ENCODE data around the gene STXBP4.

STXBP4 gene

GRCh38 chr17:55168958-55169687, 200.6 kb downstream of the STXBP4 start:
- DNase-seq (ENCODE audit: low read depth in 3 of 3): no peak

- DNase-seq (ENCODE audit: low read depth in 3 of 3): no peak
Measured at GRCh38 chr17:55171634-55172328, 203.2 kb downstream of the STXBP4 start.

GRCh38 chr17:55172612-55173011, 204.0 kb downstream of the STXBP4 start:
- DNase-seq (ENCODE audit: low read depth in 3 of 3): no peak

GRCh38 chr17:55174133-55174532, 205.6 kb downstream of the STXBP4 start:
- DNase-seq (ENCODE audit: low read depth in 3 of 3): no peak

GRCh38 chr17:55175788-55176427, 207.3 kb downstream of the STXBP4 start:
- DNase-seq (ENCODE audit: low read depth in 3 of 3): no peak

- DNase-seq (ENCODE audit: low read depth in 3 of 3): no peak
Measured at GRCh38 chr17:55177159-55177854, 208.7 kb downstream of the STXBP4 start.

GRCh38 chr17:55177855-55178217, 209.3 kb downstream of the STXBP4 start:
- no peak for DNase-seq (ENCODE audit: low read depth in 3 of 3)

- no peak for DNase-seq (ENCODE audit: low read depth in 3 of 3)
Measured at GRCh38 chr17:55186937-55187770, 218.6 kb downstream of the STXBP4 start.

GRCh38 chr17:55190748-55191147, 222.2 kb downstream of the STXBP4 start:
- no peak for DNase-seq (ENCODE audit: low read depth in 3 of 3)

- no peak for DNase-seq (ENCODE audit: low read depth in 3 of 3)
Measured at GRCh38 chr17:55198690-55199370, 230.3 kb downstream of the STXBP4 start.

GRCh38 chr17:55200904-55201303, 232.3 kb downstream of the STXBP4 start:
- DNase-seq (ENCODE audit: low read depth in 3 of 3): no peak

GRCh38 chr17:55201308-55201932, 232.9 kb downstream of the STXBP4 start:
- no peak for DNase-seq (ENCODE audit: low read depth in 3 of 3)

- DNase-seq (ENCODE audit: low read depth in 3 of 3): no peak
Measured at GRCh38 chr17:55202896-55203295, 234.3 kb downstream of the STXBP4 start.

GRCh38 chr17:55208078-55208812, 239.7 kb downstream of the STXBP4 start:
- no peak for DNase-seq (ENCODE audit: low read depth in 3 of 3)

GRCh38 chr17:55210292-55210691, 241.7 kb downstream of the STXBP4 start:
- DNase-seq (ENCODE audit: low read depth in 3 of 3): no peak

- no peak for DNase-seq (ENCODE audit: low read depth in 3 of 3)
Measured at GRCh38 chr17:55212880-55213279, 244.3 kb downstream of the STXBP4 start.

GRCh38 chr17:55215711-55216110, 247.1 kb downstream of the STXBP4 start:
- no peak for DNase-seq (ENCODE audit: low read depth in 3 of 3)

- DNase-seq (ENCODE audit: low read depth in 3 of 3): no peak
Measured at GRCh38 chr17:55216888-55217287, 248.3 kb downstream of the STXBP4 start.

- no peak for DNase-seq (ENCODE audit: low read depth in 3 of 3)
Measured at GRCh38 chr17:55219459-55219858, 250.9 kb downstream of the STXBP4 start.

- no peak for DNase-seq (ENCODE audit: low read depth in 3 of 3)
Measured at GRCh38 chr17:55219934-55220333, 251.4 kb downstream of the STXBP4 start.
